ENCODE results near the gene PTPRN2. TPM values are rescaled to one million over a fixed set of nuclear protein-coding genes. Genes with fewer than 3 reads are reported as not detected.

The PTPRN2 gene
- total RNA-seq, 1 experiment from 2014 or later = 2.1 TPM

DNA sequence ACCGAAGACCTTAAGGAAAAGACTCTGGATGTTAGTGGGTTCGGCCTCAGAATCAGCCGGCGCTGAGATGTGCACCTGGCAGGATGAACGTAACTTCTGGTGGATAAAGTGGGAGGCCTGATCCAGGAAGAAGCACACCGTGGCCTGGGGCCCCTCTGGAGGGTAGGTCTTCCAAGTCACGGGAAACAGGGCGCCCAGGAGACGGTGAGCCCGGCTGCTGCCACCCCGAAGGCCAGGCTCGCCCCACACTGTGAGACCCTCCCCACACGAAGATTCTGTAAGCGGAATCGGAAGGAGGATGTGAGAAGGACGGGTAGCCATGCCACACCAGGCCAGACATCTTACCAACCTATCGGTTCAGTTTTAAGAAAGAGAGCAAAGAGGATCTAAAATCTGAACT, 971.8 kb downstream of the PTPRN2 start:
- Histone ChIP-seq H3K9me2 (ENCODE audit: insufficient read depth) (no peaks in the 10 kb centered on the region), H3K4me2 (ENCODE audit: low read length) (no peak overlapping the region), H3K9ac (ENCODE audit: low read length) (no peak overlapping the region), H4K20me1 (ENCODE audit: insufficient read depth) (no peaks in the 10 kb centered on the region), H3K4me1 (ENCODE audit: control insufficient read depth in 1 of 2, insufficient read depth in 2 of 2, low read length in 2 of 2) (no peaks in the 10 kb centered on the region), H2AFZ (ENCODE audit: low read depth, low read length, poor library complexity, severe bottlenecking) (no peak overlapping the region), H3K4me3 (replicated peaks in 1 of 2; ENCODE audit: low read depth in 1 of 2, low read length in 2 of 2) (no peak overlapping the region), H3K27ac (ENCODE audit: low read depth, low read length) (no peak overlapping the region), H3K9me3 (ENCODE audit: control insufficient read depth in 1 of 2, insufficient read depth in 1 of 2, low read depth in 1 of 2, low read length in 2 of 2) (no peaks in the 10 kb centered on the region), H3K79me2 (ENCODE audit: insufficient read depth, low read length) (no peaks in the 10 kb centered on the region), H3K27me3 (ENCODE audit: insufficient read depth, low read length) (no peaks in the 10 kb centered on the region), H3K36me3 (ENCODE audit: control insufficient read depth in 1 of 2, insufficient read depth in 2 of 2, low read length in 2 of 2) (no peaks in the 10 kb centered on the region)
- DNase-seq (ENCODE audit: low read depth, low spot score) = no peak
- BruUV-seq (replicated peaks) = no TSS peak
- ChIA-PET CTCF (no interaction called here), RAD21 (ENCODE audit: low non-redundant PET in 1 of 2, low total read pairs in 2 of 2, uncharacterized antibody in 2 of 2, unreplicated experiment in 2 of 2) (no interaction called here), POLR2A (no interaction called here)
- TF ChIP-seq, protein P1, sequence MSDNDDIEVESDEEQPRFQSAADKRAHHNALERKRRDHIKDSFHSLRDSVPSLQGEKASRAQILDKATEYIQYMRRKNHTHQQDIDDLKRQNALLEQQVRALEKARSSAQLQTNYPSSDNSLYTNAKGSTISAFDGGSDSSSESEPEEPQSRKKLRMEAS (IDR thresholded peaks at IDR 0.05) = no peak
- TF ChIP-seq, protein P2, sequence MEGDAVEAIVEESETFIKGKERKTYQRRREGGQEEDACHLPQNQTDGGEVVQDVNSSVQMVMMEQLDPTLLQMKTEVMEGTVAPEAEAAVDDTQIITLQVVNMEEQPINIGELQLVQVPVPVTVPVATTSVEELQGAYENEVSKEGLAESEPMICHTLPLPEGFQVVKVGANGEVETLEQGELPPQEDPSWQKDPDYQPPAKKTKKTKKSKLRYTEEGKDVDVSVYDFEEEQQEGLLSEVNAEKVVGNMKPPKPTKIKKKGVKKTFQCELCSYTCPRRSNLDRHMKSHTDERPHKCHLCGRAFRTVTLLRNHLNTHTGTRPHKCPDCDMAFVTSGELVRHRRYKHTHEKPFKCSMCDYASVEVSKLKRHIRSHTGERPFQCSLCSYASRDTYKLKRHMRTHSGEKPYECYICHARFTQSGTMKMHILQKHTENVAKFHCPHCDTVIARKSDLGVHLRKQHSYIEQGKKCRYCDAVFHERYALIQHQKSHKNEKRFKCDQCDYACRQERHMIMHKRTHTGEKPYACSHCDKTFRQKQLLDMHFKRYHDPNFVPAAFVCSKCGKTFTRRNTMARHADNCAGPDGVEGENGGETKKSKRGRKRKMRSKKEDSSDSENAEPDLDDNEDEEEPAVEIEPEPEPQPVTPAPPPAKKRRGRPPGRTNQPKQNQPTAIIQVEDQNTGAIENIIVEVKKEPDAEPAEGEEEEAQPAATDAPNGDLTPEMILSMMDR (IDR thresholded peaks at IDR 0.05 in 2 of 3, conservative IDR thresholded peaks at IDR 0.05 in 1 of 3; ENCODE audit: borderline replicate concordance in 1 of 3, insufficient read depth in 1 of 3, low read depth in 2 of 3, low read length in 2 of 3) = no peak
- TF ChIP-seq, protein P3, sequence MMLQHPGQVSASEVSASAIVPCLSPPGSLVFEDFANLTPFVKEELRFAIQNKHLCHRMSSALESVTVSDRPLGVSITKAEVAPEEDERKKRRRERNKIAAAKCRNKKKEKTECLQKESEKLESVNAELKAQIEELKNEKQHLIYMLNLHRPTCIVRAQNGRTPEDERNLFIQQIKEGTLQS (IDR thresholded peaks at IDR 0.05) = no peak
- TF ChIP-seq ELF1 (IDR thresholded peaks at IDR 0.05; ENCODE audit: borderline replicate concordance, low read depth) (no peak), JUND (IDR thresholded peaks at IDR 0.05) (no peak), POLR2AphosphoS5 (IDR thresholded peaks at IDR 0.05; ENCODE audit: low read depth, low read length) (no peak), SRF (IDR thresholded peaks at IDR 0.05; ENCODE audit: low read depth) (no peak), POLR2A (IDR thresholded peaks at IDR 0.05; ENCODE audit: borderline replicate concordance, extremely low read depth, insufficient read depth, insufficient read length) (no peak)
- TF ChIP-seq, protein P4, sequence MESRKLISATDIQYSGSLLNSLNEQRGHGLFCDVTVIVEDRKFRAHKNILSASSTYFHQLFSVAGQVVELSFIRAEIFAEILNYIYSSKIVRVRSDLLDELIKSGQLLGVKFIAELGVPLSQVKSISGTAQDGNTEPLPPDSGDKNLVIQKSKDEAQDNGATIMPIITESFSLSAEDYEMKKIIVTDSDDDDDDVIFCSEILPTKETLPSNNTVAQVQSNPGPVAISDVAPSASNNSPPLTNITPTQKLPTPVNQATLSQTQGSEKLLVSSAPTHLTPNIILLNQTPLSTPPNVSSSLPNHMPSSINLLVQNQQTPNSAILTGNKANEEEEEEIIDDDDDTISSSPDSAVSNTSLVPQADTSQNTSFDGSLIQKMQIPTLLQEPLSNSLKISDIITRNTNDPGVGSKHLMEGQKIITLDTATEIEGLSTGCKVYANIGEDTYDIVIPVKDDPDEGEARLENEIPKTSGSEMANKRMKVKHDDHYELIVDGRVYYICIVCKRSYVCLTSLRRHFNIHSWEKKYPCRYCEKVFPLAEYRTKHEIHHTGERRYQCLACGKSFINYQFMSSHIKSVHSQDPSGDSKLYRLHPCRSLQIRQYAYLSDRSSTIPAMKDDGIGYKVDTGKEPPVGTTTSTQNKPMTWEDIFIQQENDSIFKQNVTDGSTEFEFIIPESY (IDR thresholded peaks at IDR 0.05; ENCODE audit: extremely low read depth, insufficient replicate concordance, low read length) = no peak
- intact Hi-C loops (cut with micrococcal nuclease) = no loop called here
- no peak for ATAC-seq
